GM23338 (cell line): ENCODE data around the gene ATP13A4. TPM values are rescaled to one million over a fixed set of nuclear protein-coding genes. Genes with fewer than 3 reads are reported as not detected.
A peak's percentile ranks its signal among the peaks of the same experiment; 100 is the strongest.

ENCODE experiments used
- ATAC-seq: fragments of 200-7000 bp; cut with Tn5 transposase; 3 replicates; pipeline ENCODE4 v1.9.1; 2020
- DNase-seq: peaks from one replicate; pipeline ENCODE4 v3.0.0-alpha.2; 2015; ENCODE audit warnings: low spot score
- H2AFZ ChIP-seq: fragments of 200-600 bp; sonication (generic); 2 replicates; pipeline ENCODE4 v1.8.0; 2016; ENCODE audit warnings: antibody characterized with exemption, mild to moderate bottlenecking, moderate library complexity
- H3F3A ChIP-seq: fragments of 200-600 bp; sonication (generic); replicated peaks from 2 replicates; pipeline ENCODE4 v1.8.0; 2017; ENCODE audit warnings: antibody characterized with exemption, mixed run types, low read depth
- H3K27ac ChIP-seq: fragments of 200-600 bp; sonication (generic); 2 replicates; pipeline ENCODE4 v1.6.1; 2016; ENCODE audit warnings: low read depth
- H3K27me3 ChIP-seq: fragments of 200-600 bp; sonication (generic); 2 replicates; pipeline ENCODE4 v1.8.0; 2016; ENCODE audit warnings: mild to moderate bottlenecking, mixed run types, moderate library complexity; ENCODE audit not compliant: insufficient read depth
- H3K36me3 ChIP-seq: fragments of 200-600 bp; sonication (generic); 2 replicates; pipeline ENCODE4 v1.8.0; 2016; ENCODE audit warnings: mild to moderate bottlenecking; ENCODE audit not compliant: insufficient read depth
- H3K4me1 ChIP-seq: fragments of 200-600 bp; sonication (generic); 2 replicates; pipeline ENCODE4 v1.8.0; 2016; ENCODE audit warnings: mild to moderate bottlenecking, moderate library complexity; ENCODE audit not compliant: insufficient read depth
- H3K4me2 ChIP-seq: fragments of 200-600 bp; sonication (generic); 2 replicates; pipeline ENCODE4 v1.7.1; 2017; ENCODE audit warnings: mixed run types
- H3K4me3 ChIP-seq: fragments of 200-600 bp; sonication (generic); 2 replicates; pipeline ENCODE4 v1.6.1; 2016; ENCODE audit warnings: mixed run types
- H3K79me2 ChIP-seq: fragments of 200-600 bp; sonication (generic); replicated peaks from 2 replicates; pipeline ENCODE4 v1.8.0; 2017; ENCODE audit warnings: mild to moderate bottlenecking; ENCODE audit not compliant: insufficient read depth
- H3K9me2 ChIP-seq: fragments of 200-600 bp; sonication (generic); 2 replicates; pipeline ENCODE4 v1.8.0; 2017; ENCODE audit not compliant: insufficient read depth
- H4K20me1 ChIP-seq: fragments of 200-600 bp; sonication (generic); replicated peaks from 2 replicates; pipeline ENCODE4 v1.8.0; 2017; ENCODE audit warnings: mild to moderate bottlenecking; ENCODE audit not compliant: insufficient read depth
- H3K27ac Mint-ChIP-seq: 2 replicates; pipeline ENCODE4 v1.8.0; 2020; ENCODE audit warnings: inconsistent platforms, mild to moderate bottlenecking, moderate library complexity, mixed read lengths
- H3K27me3 Mint-ChIP-seq: 3 replicates; pipeline ENCODE4 v1.8.0; 2022; ENCODE audit warnings: low read depth, mild to moderate bottlenecking, moderate library complexity, mixed read lengths, inconsistent platforms; ENCODE audit not compliant: insufficient read depth, poor library complexity
- H3K36me3 Mint-ChIP-seq: 3 replicates; pipeline ENCODE4 v1.8.0; 2021; ENCODE audit warnings: low read depth, mild to moderate bottlenecking, inconsistent platforms, moderate library complexity, mixed read lengths
- H3K4me1 Mint-ChIP-seq: 3 replicates; pipeline ENCODE4 v1.8.0; 2020; ENCODE audit warnings: mild to moderate bottlenecking, inconsistent platforms, mixed read lengths
- H3K4me3 Mint-ChIP-seq: 3 replicates; pipeline ENCODE4 v1.8.0; 2021; ENCODE audit warnings: moderate library complexity, mild to moderate bottlenecking, inconsistent platforms, mixed read lengths
- H3K9me3 Mint-ChIP-seq: 3 replicates; pipeline ENCODE4 v1.8.0; 2020; ENCODE audit warnings: moderate library complexity, mild to moderate bottlenecking, inconsistent platforms, mixed read lengths
- CREB1 ChIP-seq: fragments of 250-450 bp; sonication (Bioruptor Pico); IDR thresholded peaks from 2 replicates; pipeline ENCODE4 v1.5.0; 2020; ENCODE audit warnings: low read depth, mild to moderate bottlenecking, moderate library complexity
- EZH2 ChIP-seq: fragments of 200-600 bp; sonication (generic); IDR thresholded peaks from one replicate; pipeline ENCODE4 v1.8.0; 2017; ENCODE audit warnings: antibody characterized with exemption, mild to moderate bottlenecking, low read depth; ENCODE audit not compliant: unreplicated experiment
- EZH2phosphoT487 ChIP-seq: fragments of 200-600 bp; sonication (generic); IDR thresholded peaks from one replicate; pipeline ENCODE4 v1.8.1; 2018; ENCODE audit warnings: antibody characterized with exemption; ENCODE audit not compliant: unreplicated experiment
- JUNB ChIP-seq: IDR thresholded peaks from one replicate; pipeline ENCODE4 v1.6.1; 2016; ENCODE audit warnings: antibody characterized with exemption; ENCODE audit not compliant: unreplicated experiment
- NANOG ChIP-seq: IDR thresholded peaks from 2 replicates; pipeline ENCODE4 v1.6.1; 2016; ENCODE audit warnings: antibody characterized with exemption, borderline replicate concordance
- POLR2AphosphoS5 ChIP-seq: IDR thresholded peaks from 2 replicates; pipeline ENCODE4 v1.6.1; 2016; ENCODE audit warnings: antibody characterized with exemption, low read depth
- STAT1 ChIP-seq: IDR thresholded peaks from one replicate; pipeline ENCODE4 v1.6.1; 2016; ENCODE audit warnings: antibody characterized with exemption; ENCODE audit not compliant: unreplicated experiment
- ZNF114 ChIP-seq: fragments of 250-450 bp; sonication (Bioruptor Pico); IDR thresholded peaks from 2 replicates; pipeline ENCODE4 v1.5.0; 2020; ENCODE audit warnings: mild to moderate bottlenecking, moderate library complexity
- ZNF331 ChIP-seq: fragments of 250-450 bp; sonication (Bioruptor Pico); IDR thresholded peaks from 2 replicates; pipeline ENCODE4 v1.5.0; 2020; ENCODE audit warnings: low read depth, mild to moderate bottlenecking, moderate library complexity
- long read RNA-seq: library from polyadenylated mRNA; unstranded; transcript quantifications from one replicate; pipeline ENCODE4 v2.0.0, GENCODE V29; 2020; ENCODE audit not compliant: unreplicated experiment
- polyA plus RNA-seq: library from polyadenylated mRNA; unstranded; fragments of >200 nt; fragmentation: Nextera tagmentation; extraction: Ambion mirVana; gene quantifications from 2 replicates; pipeline ENCODE4 v1.2.1, GENCODE V29; 2016
- total RNA-seq: library from RNA; depleted of rRNA; stranded (reverse); fragments of >200 nt; shearing (Covaris generic); gene quantifications from 2 replicates; pipeline ENCODE4 v1.2.3, GENCODE V29; 2014; rRNA removed
- TF ChIP-seq, protein P1 (sequence below): fragments of 250-450 bp; sonication (Bioruptor Pico); IDR thresholded peaks from 2 replicates; pipeline ENCODE4 v1.5.0; 2020; ENCODE audit warnings: mild to moderate bottlenecking, moderate library complexity
- TF ChIP-seq, protein P2 (sequence below), 2 experiments: fragments of 200-600 bp in 1 of 2; sonication (generic) in 1 of 2; conservative IDR thresholded peaks; 2 replicates each; pipeline versions ENCODE4 v1.5.1 to v1.6.1; 2016 to 2017; ENCODE audit warnings: antibody characterized with exemption in 2 of 2, low read depth in 2 of 2, mild to moderate bottlenecking in 2 of 2, moderate library complexity in 1 of 2
- TF ChIP-seq, protein P3 (sequence below): IDR thresholded peaks from 2 replicates; pipeline ENCODE4 v1.6.1; 2016; ENCODE audit warnings: antibody characterized with exemption

ATP13A4 gene, protein sequence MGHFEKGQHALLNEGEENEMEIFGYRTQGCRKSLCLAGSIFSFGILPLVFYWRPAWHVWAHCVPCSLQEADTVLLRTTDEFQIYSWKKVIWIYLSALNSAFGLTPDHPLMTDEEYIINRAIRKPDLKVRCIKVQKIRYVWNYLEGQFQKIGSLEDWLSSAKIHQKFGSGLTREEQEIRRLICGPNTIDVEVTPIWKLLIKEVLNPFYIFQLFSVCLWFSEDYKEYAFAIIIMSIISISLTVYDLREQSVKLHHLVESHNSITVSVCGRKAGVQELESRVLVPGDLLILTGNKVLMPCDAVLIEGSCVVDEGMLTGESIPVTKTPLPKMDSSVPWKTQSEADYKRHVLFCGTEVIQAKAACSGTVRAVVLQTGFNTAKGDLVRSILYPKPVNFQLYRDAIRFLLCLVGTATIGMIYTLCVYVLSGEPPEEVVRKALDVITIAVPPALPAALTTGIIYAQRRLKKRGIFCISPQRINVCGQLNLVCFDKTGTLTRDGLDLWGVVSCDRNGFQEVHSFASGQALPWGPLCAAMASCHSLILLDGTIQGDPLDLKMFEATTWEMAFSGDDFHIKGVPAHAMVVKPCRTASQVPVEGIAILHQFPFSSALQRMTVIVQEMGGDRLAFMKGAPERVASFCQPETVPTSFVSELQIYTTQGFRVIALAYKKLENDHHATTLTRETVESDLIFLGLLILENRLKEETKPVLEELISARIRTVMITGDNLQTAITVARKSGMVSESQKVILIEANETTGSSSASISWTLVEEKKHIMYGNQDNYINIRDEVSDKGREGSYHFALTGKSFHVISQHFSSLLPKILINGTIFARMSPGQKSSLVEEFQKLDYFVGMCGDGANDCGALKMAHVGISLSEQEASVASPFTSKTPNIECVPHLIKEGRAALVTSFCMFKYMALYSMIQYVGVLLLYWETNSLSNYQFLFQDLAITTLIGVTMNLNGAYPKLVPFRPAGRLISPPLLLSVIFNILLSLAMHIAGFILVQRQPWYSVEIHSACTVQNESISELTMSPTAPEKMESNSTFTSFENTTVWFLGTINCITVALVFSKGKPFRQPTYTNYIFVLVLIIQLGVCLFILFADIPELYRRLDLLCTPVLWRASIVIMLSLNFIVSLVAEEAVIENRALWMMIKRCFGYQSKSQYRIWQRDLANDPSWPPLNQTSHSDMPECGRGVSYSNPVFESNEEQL
- total RNA-seq (not detected in 2 replicates), polyA plus RNA-seq (not detected in 2 replicates)
- long read RNA-seq: 0 reads

DNA sequence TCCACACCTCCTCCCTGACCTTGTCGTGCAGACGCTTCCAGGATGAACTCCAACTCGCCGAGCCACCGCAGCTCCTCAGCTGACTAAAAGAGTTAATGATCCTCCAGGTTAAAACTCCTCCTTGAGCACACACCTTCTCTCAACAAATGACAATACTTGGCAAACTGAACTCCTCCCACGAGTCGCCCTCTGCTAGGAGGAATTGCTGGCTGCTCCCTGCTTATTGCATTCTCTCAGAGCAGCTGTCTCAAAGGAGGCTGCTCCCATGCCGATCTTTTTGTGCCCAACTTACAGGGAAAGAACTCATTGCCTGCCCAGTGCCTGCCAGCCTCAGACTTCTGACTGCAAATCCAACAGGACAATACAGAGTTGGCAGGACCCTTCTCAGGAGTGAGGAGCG is at the start of gene ATP13A4:
Gene ATP13A4 (minus strand): TSS at position 85 of the 400 bp plus-strand sequence. CDS start 96 bp downstream, outside the sequence.
- Mint-ChIP-seq H3K4me1 (peaks cover 20% of the 10 kb centered on the region), H3K27me3 (no peaks in the 10 kb centered on the region), H3K36me3 (no peaks in the 10 kb centered on the region), H3K4me3 (no peak within 1 kb of the TSS), H3K27ac (no peak within 1 kb of the TSS), H3K9me3 (no peaks in the 10 kb centered on the region)
- Histone ChIP-seq H3K27ac (no peak within 1 kb of the TSS), H3F3A (no peaks in the 10 kb centered on the region), H3K79me2 (no peaks in the 10 kb centered on the region), H3K4me1 (no peaks in the 10 kb centered on the region), H3K4me3 (no peak within 1 kb of the TSS), H2AFZ (peak within 1 kb of the TSS; percentile 86), H4K20me1 (no peaks in the 10 kb centered on the region), H3K4me2 (no peak within 1 kb of the TSS), H3K9me2 (no peaks in the 10 kb centered on the region), H3K36me3 (no peaks in the 10 kb centered on the region), H3K27me3 (no peaks in the 10 kb centered on the region)
- ATAC-seq (peak; percentile 89), DNase-seq (peak; percentile 49)
- no peak for TF ChIP-seq JUNB
- TF ChIP-seq NANOG: no peak
- TF ChIP-seq POLR2AphosphoS5: no peak
- TF ChIP-seq ZNF331 (CRISPR knock-in tag): no peak
- no peak for TF ChIP-seq STAT1
- TF ChIP-seq EZH2phosphoT487: no peak
- TF ChIP-seq, protein P1, sequence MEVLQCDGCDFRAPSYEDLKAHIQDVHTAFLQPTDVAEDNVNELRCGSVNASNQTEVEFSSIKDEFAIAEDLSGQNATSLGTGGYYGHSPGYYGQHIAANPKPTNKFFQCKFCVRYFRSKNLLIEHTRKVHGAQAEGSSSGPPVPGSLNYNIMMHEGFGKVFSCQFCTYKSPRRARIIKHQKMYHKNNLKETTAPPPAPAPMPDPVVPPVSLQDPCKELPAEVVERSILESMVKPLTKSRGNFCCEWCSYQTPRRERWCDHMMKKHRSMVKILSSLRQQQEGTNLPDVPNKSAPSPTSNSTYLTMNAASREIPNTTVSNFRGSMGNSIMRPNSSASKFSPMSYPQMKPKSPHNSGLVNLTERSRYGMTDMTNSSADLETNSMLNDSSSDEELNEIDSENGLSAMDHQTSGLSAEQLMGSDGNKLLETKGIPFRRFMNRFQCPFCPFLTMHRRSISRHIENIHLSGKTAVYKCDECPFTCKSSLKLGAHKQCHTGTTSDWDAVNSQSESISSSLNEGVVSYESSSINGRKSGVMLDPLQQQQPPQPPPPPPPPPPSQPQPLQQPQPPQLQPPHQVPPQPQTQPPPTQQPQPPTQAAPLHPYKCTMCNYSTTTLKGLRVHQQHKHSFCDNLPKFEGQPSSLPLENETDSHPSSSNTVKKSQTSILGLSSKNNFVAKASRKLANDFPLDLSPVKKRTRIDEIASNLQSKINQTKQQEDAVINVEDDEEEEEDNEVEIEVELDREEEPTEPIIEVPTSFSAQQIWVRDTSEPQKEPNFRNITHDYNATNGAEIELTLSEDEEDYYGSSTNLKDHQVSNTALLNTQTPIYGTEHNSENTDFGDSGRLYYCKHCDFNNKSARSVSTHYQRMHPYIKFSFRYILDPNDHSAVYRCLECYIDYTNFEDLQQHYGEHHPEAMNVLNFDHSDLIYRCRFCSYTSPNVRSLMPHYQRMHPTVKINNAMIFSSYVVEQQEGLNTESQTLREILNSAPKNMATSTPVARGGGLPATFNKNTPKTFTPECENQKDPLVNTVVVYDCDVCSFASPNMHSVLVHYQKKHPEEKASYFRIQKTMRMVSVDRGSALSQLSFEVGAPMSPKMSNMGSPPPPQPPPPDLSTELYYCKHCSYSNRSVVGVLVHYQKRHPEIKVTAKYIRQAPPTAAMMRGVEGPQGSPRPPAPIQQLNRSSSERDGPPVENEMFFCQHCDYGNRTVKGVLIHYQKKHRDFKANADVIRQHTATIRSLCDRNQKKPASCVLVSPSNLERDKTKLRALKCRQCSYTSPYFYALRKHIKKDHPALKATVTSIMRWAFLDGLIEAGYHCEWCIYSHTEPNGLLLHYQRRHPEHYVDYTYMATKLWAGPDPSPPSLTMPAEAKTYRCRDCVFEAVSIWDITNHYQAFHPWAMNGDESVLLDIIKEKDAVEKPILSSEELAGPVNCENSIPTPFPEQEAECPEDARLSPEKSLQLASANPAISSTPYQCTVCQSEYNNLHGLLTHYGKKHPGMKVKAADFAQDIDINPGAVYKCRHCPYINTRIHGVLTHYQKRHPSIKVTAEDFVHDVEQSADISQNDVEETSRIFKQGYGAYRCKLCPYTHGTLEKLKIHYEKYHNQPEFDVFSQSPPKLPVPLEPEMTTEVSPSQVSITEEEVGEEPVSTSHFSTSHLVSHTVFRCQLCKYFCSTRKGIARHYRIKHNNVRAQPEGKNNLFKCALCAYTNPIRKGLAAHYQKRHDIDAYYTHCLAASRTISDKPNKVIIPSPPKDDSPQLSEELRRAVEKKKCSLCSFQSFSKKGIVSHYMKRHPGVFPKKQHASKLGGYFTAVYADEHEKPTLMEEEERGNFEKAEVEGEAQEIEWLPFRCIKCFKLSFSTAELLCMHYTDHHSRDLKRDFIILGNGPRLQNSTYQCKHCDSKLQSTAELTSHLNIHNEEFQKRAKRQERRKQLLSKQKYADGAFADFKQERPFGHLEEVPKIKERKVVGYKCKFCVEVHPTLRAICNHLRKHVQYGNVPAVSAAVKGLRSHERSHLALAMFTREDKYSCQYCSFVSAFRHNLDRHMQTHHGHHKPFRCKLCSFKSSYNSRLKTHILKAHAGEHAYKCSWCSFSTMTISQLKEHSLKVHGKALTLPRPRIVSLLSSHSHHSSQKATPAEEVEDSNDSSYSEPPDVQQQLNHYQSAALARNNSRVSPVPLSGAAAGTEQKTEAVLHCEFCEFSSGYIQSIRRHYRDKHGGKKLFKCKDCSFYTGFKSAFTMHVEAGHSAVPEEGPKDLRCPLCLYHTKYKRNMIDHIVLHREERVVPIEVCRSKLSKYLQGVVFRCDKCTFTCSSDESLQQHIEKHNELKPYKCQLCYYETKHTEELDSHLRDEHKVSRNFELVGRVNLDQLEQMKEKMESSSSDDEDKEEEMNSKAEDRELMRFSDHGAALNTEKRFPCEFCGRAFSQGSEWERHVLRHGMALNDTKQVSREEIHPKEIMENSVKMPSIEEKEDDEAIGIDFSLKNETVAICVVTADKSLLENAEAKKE (CRISPR knock-in tag): no peak
- no peak for TF ChIP-seq EZH2
- no peak for TF ChIP-seq ZNF114 (CRISPR knock-in tag)
- TF ChIP-seq, protein P2, sequence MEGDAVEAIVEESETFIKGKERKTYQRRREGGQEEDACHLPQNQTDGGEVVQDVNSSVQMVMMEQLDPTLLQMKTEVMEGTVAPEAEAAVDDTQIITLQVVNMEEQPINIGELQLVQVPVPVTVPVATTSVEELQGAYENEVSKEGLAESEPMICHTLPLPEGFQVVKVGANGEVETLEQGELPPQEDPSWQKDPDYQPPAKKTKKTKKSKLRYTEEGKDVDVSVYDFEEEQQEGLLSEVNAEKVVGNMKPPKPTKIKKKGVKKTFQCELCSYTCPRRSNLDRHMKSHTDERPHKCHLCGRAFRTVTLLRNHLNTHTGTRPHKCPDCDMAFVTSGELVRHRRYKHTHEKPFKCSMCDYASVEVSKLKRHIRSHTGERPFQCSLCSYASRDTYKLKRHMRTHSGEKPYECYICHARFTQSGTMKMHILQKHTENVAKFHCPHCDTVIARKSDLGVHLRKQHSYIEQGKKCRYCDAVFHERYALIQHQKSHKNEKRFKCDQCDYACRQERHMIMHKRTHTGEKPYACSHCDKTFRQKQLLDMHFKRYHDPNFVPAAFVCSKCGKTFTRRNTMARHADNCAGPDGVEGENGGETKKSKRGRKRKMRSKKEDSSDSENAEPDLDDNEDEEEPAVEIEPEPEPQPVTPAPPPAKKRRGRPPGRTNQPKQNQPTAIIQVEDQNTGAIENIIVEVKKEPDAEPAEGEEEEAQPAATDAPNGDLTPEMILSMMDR (conservative IDR thresholded peaks at IDR 0.05; ENCODE audit: low read depth in 2 of 2): no peak
- TF ChIP-seq, protein P3, sequence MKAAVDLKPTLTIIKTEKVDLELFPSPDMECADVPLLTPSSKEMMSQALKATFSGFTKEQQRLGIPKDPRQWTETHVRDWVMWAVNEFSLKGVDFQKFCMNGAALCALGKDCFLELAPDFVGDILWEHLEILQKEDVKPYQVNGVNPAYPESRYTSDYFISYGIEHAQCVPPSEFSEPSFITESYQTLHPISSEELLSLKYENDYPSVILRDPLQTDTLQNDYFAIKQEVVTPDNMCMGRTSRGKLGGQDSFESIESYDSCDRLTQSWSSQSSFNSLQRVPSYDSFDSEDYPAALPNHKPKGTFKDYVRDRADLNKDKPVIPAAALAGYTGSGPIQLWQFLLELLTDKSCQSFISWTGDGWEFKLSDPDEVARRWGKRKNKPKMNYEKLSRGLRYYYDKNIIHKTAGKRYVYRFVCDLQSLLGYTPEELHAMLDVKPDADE: no peak
- no peak for TF ChIP-seq CREB1 (CRISPR knock-in tag)
